Measurements from ENCODE around the gene HSD17B8.

Gene HSD17B8

GRCh38 chr6:33204415-33205190 lies at the start of gene HSD17B8:
Gene HSD17B8, plus strand, starts transcription at chr6:33204655. Its CDS starts 14 bp downstream, at chr6:33204669.
- FAIRE-seq (peak; percentile 84), DNase-seq (ENCODE audit: insufficient read length, low spot score) (peak; percentile 93)

GRCh38 chr6:33156561-33156960 lies 47.9 kb upstream of the HSD17B8 start:
- FAIRE-seq (no peak), DNase-seq (ENCODE audit: insufficient read length, low spot score) (no peak)

GRCh38 chr6:33156964-33157363 lies 47.5 kb upstream of the HSD17B8 start:
- DNase-seq (ENCODE audit: insufficient read length, low spot score) (no peak), FAIRE-seq (no peak)

GRCh38 chr6:33160096-33160495 lies 44.4 kb upstream of the HSD17B8 start:
- FAIRE-seq, result no peak
- DNase-seq (ENCODE audit: insufficient read length, low spot score), result no peak

- no peak for DNase-seq (ENCODE audit: insufficient read length, low spot score)
- peak; percentile 11 for FAIRE-seq
Observed at GRCh38 chr6:33160728-33161344, 43.6 kb upstream of the HSD17B8 start.

- DNase-seq (ENCODE audit: insufficient read length, low spot score) (peak; percentile 92), FAIRE-seq (peak; percentile 90)
Observed at GRCh38 chr6:33161354-33162331, 42.8 kb upstream of the HSD17B8 start.

GRCh38 chr6:33163540-33163939 lies 40.9 kb upstream of the HSD17B8 start:
- FAIRE-seq (no peak), DNase-seq (ENCODE audit: insufficient read length, low spot score) (no peak)

- DNase-seq (ENCODE audit: insufficient read length, low spot score) (no peak), FAIRE-seq (no peak)
Observed at GRCh38 chr6:33164176-33164575, 40.3 kb upstream of the HSD17B8 start.

GRCh38 chr6:33164665-33165373 lies 39.6 kb upstream of the HSD17B8 start:
- DNase-seq (ENCODE audit: insufficient read length, low spot score) (no peak), FAIRE-seq (no peak)

GRCh38 chr6:33165581-33166258 lies 38.7 kb upstream of the HSD17B8 start:
- DNase-seq (ENCODE audit: insufficient read length, low spot score) (no peak), FAIRE-seq (no peak)

GRCh38 chr6:33166363-33166762 lies 38.1 kb upstream of the HSD17B8 start:
- no peak for DNase-seq (ENCODE audit: insufficient read length, low spot score)
- FAIRE-seq, result no peak

GRCh38 chr6:33166811-33167210 lies 37.6 kb upstream of the HSD17B8 start:
- FAIRE-seq, result no peak
- DNase-seq (ENCODE audit: insufficient read length, low spot score), result no peak

- FAIRE-seq (no peak), DNase-seq (ENCODE audit: insufficient read length, low spot score) (no peak)
Observed at GRCh38 chr6:33167374-33168283, 36.8 kb upstream of the HSD17B8 start.

GRCh38 chr6:33168284-33168601 lies 36.2 kb upstream of the HSD17B8 start:
- DNase-seq (ENCODE audit: insufficient read length, low spot score) (no peak), FAIRE-seq (no peak)

- no peak for DNase-seq (ENCODE audit: insufficient read length, low spot score)
- FAIRE-seq, result no peak
Observed at GRCh38 chr6:33168639-33169038, 35.8 kb upstream of the HSD17B8 start.

GRCh38 chr6:33169291-33170175 lies 34.9 kb upstream of the HSD17B8 start:
- DNase-seq (ENCODE audit: insufficient read length, low spot score), result no peak
- FAIRE-seq, result peak; percentile 70

GRCh38 chr6:33170176-33171015 lies 34.1 kb upstream of the HSD17B8 start:
- DNase-seq (ENCODE audit: insufficient read length, low spot score), result no peak
- FAIRE-seq, result no peak

Measured in GM19239 (cell line).